Tibial nerve (tissue), 4 donors: ENCODE results near the gene CPSF6. TPM values are rescaled to one million over a fixed set of nuclear protein-coding genes. Genes with fewer than 3 reads are reported as not detected.
"Not testable (repeated sequence)": the region's sequence is repeated elsewhere in the genome, so short reads cannot be mapped to it uniquely, and the experiment has no call there.

Experiments
- DNase-seq, 2 donors: peaks; one replicate each; pipeline ENCODE4 v3.0.0-alpha.2; 2019; ENCODE audit warnings: low spot score in 2 of 2
- H3K27ac ChIP-seq, 4 donors: fragments of 200-600 bp; sonication (generic) in 3 of 4; one replicate each; pipeline ENCODE4 v1.5.1; 2017 to 2019; ENCODE audit warnings: mild to moderate bottlenecking in 1 of 4
- H3K27me3 ChIP-seq, 2 donors: fragments of 200-600 bp; sonication (generic) in 1 of 2; one replicate each; pipeline versions ENCODE4 v1.5.1 to v1.6.0; 2017 to 2019
- H3K36me3 ChIP-seq, 3 donors: fragments of 200-600 bp; sonication (generic); one replicate each; pipeline ENCODE4 v1.5.1; 2018 to 2019
- H3K4me1 ChIP-seq, 4 donors: fragments of 200-600 bp; sonication (generic) in 3 of 4; one replicate each; pipeline ENCODE4 v1.5.1; 2017 to 2019
- H3K4me3 ChIP-seq, 4 donors: fragments of 200-600 bp; sonication (generic) in 3 of 4; one replicate each; pipeline ENCODE4 v1.5.1; 2017 to 2019; ENCODE audit warnings: mild to moderate bottlenecking in 1 of 4, moderate library complexity in 1 of 4
- H3K9me3 ChIP-seq, 4 donors: fragments of 200-600 bp; sonication (generic) in 3 of 4; one replicate each; pipeline ENCODE4 v1.5.1; 2017 to 2019
- EP300 ChIP-seq, 2 donors: sonication (generic); formaldehyde crosslinking; IDR thresholded peaks; one replicate each; pipeline ENCODE4 v1.6.1; 2017; ENCODE audit warnings: antibody characterized with exemption in 2 of 2, mild to moderate bottlenecking in 1 of 2
- POLR2A ChIP-seq, 2 donors: fragments of 450-650 bp; IDR thresholded peaks; one replicate each; pipeline ENCODE4 v1.6.1; 2017; ENCODE audit warnings: antibody characterized with exemption in 2 of 2, mild to moderate bottlenecking in 2 of 2, moderate library complexity in 2 of 2
- WGBS, 2 donors: methylation state at CpG; one replicate each; pipeline ENCODE4 v1.1.5; 2018; 5-methylcytosine and 5-hydroxymethylcytosine counted together
- total RNA-seq, 4 donors: library from RNA; depleted of rRNA; stranded (reverse); fragments of >200 nt; gene quantifications; one replicate each; pipeline ENCODE4 v1.1.0, GENCODE V29; 2016
- TF ChIP-seq, protein P1 (sequence below), 5 experiments: fragments of 200-600 bp in 3 of 5; fragments of 450-650 bp in 2 of 5; sonication (generic) in 3 of 5; IDR thresholded peaks; one replicate each; pipeline ENCODE4 v1.5.1; 2016 to 2019; ENCODE audit warnings: antibody characterized with exemption in 5 of 5, mild to moderate bottlenecking in 3 of 5, moderate library complexity in 2 of 5

CPSF6 gene
- total RNA-seq, 4 donors from 2014 or later: 37.3 to 50.0 (median 43.2) TPM

DNA sequence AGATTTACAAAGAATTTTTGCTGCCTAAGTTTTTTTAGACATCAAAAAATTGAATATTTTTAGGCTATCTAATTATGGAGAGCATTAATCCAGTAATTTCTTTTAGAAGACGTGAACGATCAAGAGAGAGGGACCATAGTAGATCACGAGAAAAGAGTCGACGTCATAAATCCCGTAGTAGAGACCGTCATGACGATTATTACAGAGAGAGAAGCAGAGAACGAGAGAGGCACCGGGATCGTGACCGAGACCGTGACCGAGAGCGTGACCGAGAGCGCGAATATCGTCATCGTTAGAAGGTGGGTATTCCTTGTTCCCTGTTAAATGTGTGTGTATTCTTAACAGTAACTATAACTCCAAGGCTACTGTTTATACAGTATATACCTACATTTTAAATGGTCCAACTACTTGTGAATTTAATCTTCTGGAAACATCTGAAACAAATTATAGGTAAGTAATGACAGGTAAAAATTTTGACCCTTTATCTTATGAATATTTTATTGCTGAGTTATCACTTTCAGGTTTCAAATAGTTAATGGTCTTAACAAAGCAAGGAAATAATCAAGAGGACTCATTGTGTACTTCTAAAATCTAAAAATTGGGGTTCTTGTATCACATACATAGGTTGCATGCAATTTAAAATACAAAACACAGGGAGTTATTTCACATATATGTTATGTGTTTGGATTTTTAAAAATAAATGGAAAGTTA, 23.1 kb downstream of the CPSF6 start:
- TF ChIP-seq, protein P1, sequence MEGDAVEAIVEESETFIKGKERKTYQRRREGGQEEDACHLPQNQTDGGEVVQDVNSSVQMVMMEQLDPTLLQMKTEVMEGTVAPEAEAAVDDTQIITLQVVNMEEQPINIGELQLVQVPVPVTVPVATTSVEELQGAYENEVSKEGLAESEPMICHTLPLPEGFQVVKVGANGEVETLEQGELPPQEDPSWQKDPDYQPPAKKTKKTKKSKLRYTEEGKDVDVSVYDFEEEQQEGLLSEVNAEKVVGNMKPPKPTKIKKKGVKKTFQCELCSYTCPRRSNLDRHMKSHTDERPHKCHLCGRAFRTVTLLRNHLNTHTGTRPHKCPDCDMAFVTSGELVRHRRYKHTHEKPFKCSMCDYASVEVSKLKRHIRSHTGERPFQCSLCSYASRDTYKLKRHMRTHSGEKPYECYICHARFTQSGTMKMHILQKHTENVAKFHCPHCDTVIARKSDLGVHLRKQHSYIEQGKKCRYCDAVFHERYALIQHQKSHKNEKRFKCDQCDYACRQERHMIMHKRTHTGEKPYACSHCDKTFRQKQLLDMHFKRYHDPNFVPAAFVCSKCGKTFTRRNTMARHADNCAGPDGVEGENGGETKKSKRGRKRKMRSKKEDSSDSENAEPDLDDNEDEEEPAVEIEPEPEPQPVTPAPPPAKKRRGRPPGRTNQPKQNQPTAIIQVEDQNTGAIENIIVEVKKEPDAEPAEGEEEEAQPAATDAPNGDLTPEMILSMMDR (IDR thresholded peaks at IDR 0.05): no peak
- TF ChIP-seq EP300 (IDR thresholded peaks at IDR 0.05) (no peak), POLR2A (IDR thresholded peaks at IDR 0.05) (no peak)
- Histone ChIP-seq H3K27ac (no peak overlapping the region), H3K9me3 (no peaks in the 10 kb centered on the region), H3K36me3 (peaks cover 3 to 69% (median 21%) of the 10 kb centered on the region in 3 donors), H3K4me1 (no peaks in the 10 kb centered on the region), H3K27me3 (no peaks in the 10 kb centered on the region), H3K4me3 (no peak overlapping the region)
- 96 to 97% methylated on average over 20 of the region's 20 CpGs for WGBS, 2 donors
- no peak for DNase-seq

DNA sequence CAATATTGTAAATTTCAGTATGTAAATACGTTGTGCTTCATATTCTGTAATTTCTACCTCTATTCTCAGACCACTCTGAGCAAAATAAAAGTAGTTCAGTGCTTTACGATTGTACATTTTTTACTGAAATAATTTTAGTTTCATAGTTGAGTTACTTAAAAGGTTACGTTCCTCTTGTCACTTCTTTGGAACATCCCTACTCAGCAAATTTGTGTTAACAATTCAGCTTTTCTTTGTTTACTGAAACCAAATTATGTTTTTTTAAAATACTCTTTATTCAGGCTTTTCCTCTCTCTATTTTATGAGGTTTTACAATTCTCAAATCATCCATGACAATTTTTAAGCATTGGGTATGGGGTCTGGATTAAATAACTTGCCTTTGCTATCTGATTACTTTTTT, 25.8 kb downstream of the CPSF6 start:
- Histone ChIP-seq H3K27ac (no peak overlapping the region), H3K36me3 (peaks cover 0 to 47% (median 2%) of the 10 kb centered on the region in 3 donors), H3K4me3 (no peak overlapping the region), H3K4me1 (no peaks in the 10 kb centered on the region), H3K9me3 (no peaks in the 10 kb centered on the region), H3K27me3 (no peaks in the 10 kb centered on the region)
- WGBS, 2 donors: 78 to 80% methylated on average over 3 of the region's 3 CpGs
- DNase-seq: no peak
- TF ChIP-seq, protein P1 (IDR thresholded peaks at IDR 0.05): no peak
- no peak for TF ChIP-seq POLR2A (IDR thresholded peaks at IDR 0.05)
- TF ChIP-seq EP300 (IDR thresholded peaks at IDR 0.05): no peak

DNA sequence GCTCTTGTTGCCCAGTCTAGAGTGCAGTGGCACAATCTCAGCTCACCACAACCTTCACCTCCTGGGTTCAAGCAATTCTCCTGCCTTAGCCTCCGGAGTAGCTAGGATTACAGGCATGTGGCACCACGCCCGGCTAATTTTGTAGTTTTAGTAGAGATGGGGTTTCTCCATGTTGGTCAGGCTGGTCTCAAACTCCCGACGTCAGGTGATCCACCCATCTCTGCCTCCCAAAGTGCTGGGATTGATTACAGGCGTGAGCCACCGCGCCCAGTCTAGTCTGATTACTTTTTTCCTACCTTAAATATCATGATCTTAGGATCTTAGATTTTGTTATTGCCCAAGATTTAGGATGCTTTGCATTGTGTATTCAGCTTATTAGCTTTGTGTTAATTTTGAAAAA, 26.3 kb downstream of the CPSF6 start:
- H3K27me3 ChIP-seq, DNase-seq, H3K4me3 ChIP-seq, H3K27ac ChIP-seq, H3K4me1 ChIP-seq, H3K9me3 ChIP-seq: not testable (repeated sequence)
- WGBS, 2 donors: 88 to 91% methylated on average over 8 of the region's 8 CpGs
- peaks cover 0 to 43% (median 0%) of the 10 kb centered on the region in 3 donors for H3K36me3 ChIP-seq

DNA sequence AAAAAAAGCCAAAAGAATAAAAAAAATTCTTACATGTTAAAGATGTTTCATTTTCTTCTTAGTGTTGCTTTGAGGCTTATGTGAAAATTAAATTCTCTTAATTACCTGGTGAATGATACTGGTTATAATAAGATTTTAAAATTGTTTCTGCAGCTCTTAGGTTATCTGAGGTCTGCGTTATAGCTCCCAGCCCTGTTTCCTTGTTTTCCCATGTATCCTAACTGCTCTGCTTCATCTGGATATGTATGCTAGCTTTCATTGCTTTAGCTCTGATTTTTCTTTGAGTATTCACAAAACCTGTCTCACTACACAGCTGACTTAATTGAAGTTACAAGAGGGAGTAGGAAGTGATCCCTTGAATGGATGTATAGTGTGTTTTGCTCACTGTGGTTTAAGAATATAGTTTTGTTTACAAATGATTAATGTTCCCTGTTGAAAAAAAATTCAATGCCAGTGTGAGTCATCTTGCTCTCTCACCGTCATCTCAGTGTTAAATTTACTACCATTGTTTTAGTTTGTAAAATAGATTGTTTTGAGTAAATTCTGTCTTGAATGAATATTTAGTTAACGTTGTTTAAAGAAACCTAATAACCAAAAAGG, 26.8 kb downstream of the CPSF6 start:
- no peaks in the 10 kb centered on the region for H3K27me3 ChIP-seq
- DNase-seq: no peak
- 74 to 79% methylated on average over 3 of the region's 3 CpGs for WGBS, 2 donors
- no peak overlapping the region for H3K27ac ChIP-seq
- TF ChIP-seq, protein P1 (IDR thresholded peaks at IDR 0.05): no peak
- H3K4me1 ChIP-seq: no peaks in the 10 kb centered on the region
- peaks cover 0 to 39% (median 0%) of the 10 kb centered on the region in 3 donors for H3K36me3 ChIP-seq
- no peaks in the 10 kb centered on the region for H3K9me3 ChIP-seq
- no peak overlapping the region for H3K4me3 ChIP-seq

DNA sequence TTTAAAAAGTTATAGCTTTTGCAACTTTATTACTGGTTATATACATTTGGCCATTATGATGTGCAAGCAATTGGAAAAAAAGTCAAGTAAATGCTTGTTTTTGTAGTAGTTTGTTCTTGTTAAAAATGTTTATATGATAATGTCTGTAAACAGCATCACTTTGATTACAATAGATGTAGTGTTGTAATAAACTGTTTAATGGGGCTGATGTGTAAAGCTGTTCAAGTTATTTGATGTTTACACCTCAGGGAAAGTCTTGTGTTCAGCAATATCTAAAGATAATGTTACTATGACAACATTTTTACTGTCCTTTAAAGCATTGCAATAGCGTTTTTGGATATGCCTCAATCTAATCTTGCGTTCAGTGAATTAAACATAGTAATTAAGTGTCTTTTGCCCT, 30.4 kb downstream of the CPSF6 start:
- TF ChIP-seq EP300 (IDR thresholded peaks at IDR 0.05): no peak
- TF ChIP-seq, protein P1 (IDR thresholded peaks at IDR 0.05): no peak
- no peak for TF ChIP-seq POLR2A (IDR thresholded peaks at IDR 0.05)
- WGBS, 2 donors: 86 to 92% methylated on average over 2 of the region's 2 CpGs
- H3K36me3 ChIP-seq: peaks cover 0 to 11% (median 0%) of the 10 kb centered on the region in 3 donors
- no peak for DNase-seq
- H3K27ac ChIP-seq: no peak overlapping the region
- no peaks in the 10 kb centered on the region for H3K4me1 ChIP-seq
- H3K4me3 ChIP-seq: no peak overlapping the region
- H3K9me3 ChIP-seq: no peaks in the 10 kb centered on the region
- no peaks in the 10 kb centered on the region for H3K27me3 ChIP-seq
